Hepatocyte (in vitro differentiated cells): Measurements from ENCODE around the gene SLC38A2. TPM values are rescaled to one million over a fixed set of nuclear protein-coding genes. Genes with fewer than 3 reads are reported as not detected.

Experiments used
- DNase-seq: peaks from one replicate; pipeline ENCODE4 v3.0.0-alpha.2; 2016; ENCODE audit warnings: low spot score
- H2AFZ ChIP-seq: fragments of 200-600 bp; sonication (generic); 2 replicates; pipeline ENCODE4 v1.6.0; 2016; ENCODE audit warnings: antibody characterized with exemption, mild to moderate bottlenecking
- H3K27ac ChIP-seq: fragments of 200-600 bp; sonication (generic); 2 replicates; pipeline ENCODE4 v1.5.1; 2016; ENCODE audit warnings: mild to moderate bottlenecking
- H3K27me3 ChIP-seq: fragments of 200-600 bp; sonication (generic); 2 replicates; pipeline ENCODE4 v1.6.1; 2016
- H3K36me3 ChIP-seq: fragments of 200-600 bp; sonication (generic); replicated peaks from 2 replicates; pipeline ENCODE4 v1.5.1; 2016; ENCODE audit warnings: low read depth; ENCODE audit not compliant: insufficient read depth
- H3K4me1 ChIP-seq: fragments of 200-600 bp; sonication (generic); 2 replicates; pipeline ENCODE4 v1.5.1; 2016; ENCODE audit warnings: mild to moderate bottlenecking, moderate library complexity; ENCODE audit not compliant: insufficient read depth
- H3K4me2 ChIP-seq: fragments of 200-600 bp; sonication (generic); 2 replicates; pipeline ENCODE4 v1.6.0; 2016
- H3K4me3 ChIP-seq: fragments of 200-600 bp; sonication (generic); 2 replicates; pipeline ENCODE4 v1.5.1; 2016; ENCODE audit warnings: mild to moderate bottlenecking
- H3K79me2 ChIP-seq: fragments of 200-600 bp; sonication (generic); 2 replicates; pipeline ENCODE4 v1.6.0; 2017; ENCODE audit warnings: mild to moderate bottlenecking
- H3K9me2 ChIP-seq: fragments of 200-600 bp; sonication (generic); replicated peaks from 2 replicates; pipeline ENCODE4 v1.6.0; 2017; ENCODE audit warnings: mild to moderate bottlenecking; ENCODE audit not compliant: insufficient read depth
- H3K9me3 ChIP-seq: fragments of 200-600 bp; sonication (generic); 2 replicates; pipeline ENCODE4 v1.5.1; 2016; ENCODE audit warnings: low read depth, mild to moderate bottlenecking
- H4K20me1 ChIP-seq: fragments of 200-600 bp; sonication (generic); 2 replicates; pipeline ENCODE4 v1.6.0; 2016; ENCODE audit warnings: mild to moderate bottlenecking; ENCODE audit not compliant: insufficient read depth, poor library complexity, severe bottlenecking
- EZH2 ChIP-seq: fragments of 200-600 bp; sonication (generic); IDR thresholded peaks from 2 replicates; pipeline ENCODE4 v1.6.1; 2016; ENCODE audit warnings: antibody characterized with exemption, mild to moderate bottlenecking, borderline replicate concordance
- EZH2phosphoT487 ChIP-seq: fragments of 200-600 bp; sonication (generic); IDR thresholded peaks from one replicate; pipeline ENCODE4 v1.6.1; 2018; ENCODE audit warnings: antibody characterized with exemption, mild to moderate bottlenecking, low read depth, moderate library complexity; ENCODE audit not compliant: unreplicated experiment, severe bottlenecking
- WGBS: methylation state at CpG from one replicate; pipeline ENCODE4 v1.1.6; 2016; ENCODE audit warnings: low lambda C conversion rate; ENCODE audit errors: missing lambda C conversion rate; 5-methylcytosine and 5-hydroxymethylcytosine counted together
- polyA plus RNA-seq: library from polyadenylated mRNA; unstranded; fragments of >200 nt; fragmentation: Nextera tagmentation; extraction: Ambion mirVana; gene quantifications from 2 replicates; pipeline ENCODE4 v1.2.1, GENCODE V29; 2016
- total RNA-seq: library from RNA; depleted of rRNA; stranded (reverse); fragments of >200 nt; gene quantifications from 2 replicates; pipeline ENCODE4 v1.2.3, GENCODE V29; 2014
- TF ChIP-seq, protein P1 (sequence below): fragments of 200-600 bp; sonication (generic); IDR thresholded peaks from 2 replicates; pipeline ENCODE4 v1.5.1; 2016; ENCODE audit warnings: antibody characterized with exemption, mild to moderate bottlenecking; ENCODE audit not compliant: poor library complexity

SLC38A2 gene
- total and polyA plus RNA-seq, 2 experiments from 2014 or later = 139 to 373 TPM

GRCh38 chr12:46358791-46359666 lies 13.5 kb downstream of the SLC38A2 start:
- no peak overlapping the region for H3K4me3 ChIP-seq
- DNase-seq = no peak
- peaks cover 4% of the 10 kb centered on the region for H3K4me1 ChIP-seq
- H2AFZ ChIP-seq = no peak overlapping the region
- H4K20me1 ChIP-seq = peaks cover 58% of the 10 kb centered on the region
- H3K4me2 ChIP-seq = no peak overlapping the region
- H3K9me2 ChIP-seq = no peaks in the 10 kb centered on the region
- TF ChIP-seq EZH2 = no peak
- TF ChIP-seq, protein P1, sequence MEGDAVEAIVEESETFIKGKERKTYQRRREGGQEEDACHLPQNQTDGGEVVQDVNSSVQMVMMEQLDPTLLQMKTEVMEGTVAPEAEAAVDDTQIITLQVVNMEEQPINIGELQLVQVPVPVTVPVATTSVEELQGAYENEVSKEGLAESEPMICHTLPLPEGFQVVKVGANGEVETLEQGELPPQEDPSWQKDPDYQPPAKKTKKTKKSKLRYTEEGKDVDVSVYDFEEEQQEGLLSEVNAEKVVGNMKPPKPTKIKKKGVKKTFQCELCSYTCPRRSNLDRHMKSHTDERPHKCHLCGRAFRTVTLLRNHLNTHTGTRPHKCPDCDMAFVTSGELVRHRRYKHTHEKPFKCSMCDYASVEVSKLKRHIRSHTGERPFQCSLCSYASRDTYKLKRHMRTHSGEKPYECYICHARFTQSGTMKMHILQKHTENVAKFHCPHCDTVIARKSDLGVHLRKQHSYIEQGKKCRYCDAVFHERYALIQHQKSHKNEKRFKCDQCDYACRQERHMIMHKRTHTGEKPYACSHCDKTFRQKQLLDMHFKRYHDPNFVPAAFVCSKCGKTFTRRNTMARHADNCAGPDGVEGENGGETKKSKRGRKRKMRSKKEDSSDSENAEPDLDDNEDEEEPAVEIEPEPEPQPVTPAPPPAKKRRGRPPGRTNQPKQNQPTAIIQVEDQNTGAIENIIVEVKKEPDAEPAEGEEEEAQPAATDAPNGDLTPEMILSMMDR = no peak
- TF ChIP-seq EZH2phosphoT487 = no peak
- H3K9me3 ChIP-seq = no peaks in the 10 kb centered on the region
- WGBS = 95% methylated on average over 7 of the region's 7 CpGs
- H3K27ac ChIP-seq = peak overlapping the region; percentile 1
- no peaks in the 10 kb centered on the region for H3K27me3 ChIP-seq
- peaks cover 1% of the 10 kb centered on the region for H3K79me2 ChIP-seq
- H3K36me3 ChIP-seq = peaks cover 14% of the 10 kb centered on the region

DNA sequence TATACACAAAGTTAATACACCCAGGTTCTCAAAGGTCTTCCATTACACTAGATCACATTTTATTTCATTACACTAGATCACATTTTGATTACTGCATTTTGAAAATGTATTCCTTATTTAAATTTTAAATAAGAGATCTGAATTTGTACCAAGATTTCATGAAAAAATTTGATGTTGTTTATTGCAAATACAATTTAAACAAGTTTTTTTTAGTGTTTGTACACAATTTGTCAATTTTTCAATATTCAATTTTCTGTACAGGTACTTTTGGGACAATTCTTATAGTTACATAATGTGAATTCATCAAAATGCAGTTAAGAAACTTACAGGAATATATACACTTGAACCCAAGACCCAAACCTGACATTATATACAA lies 14.3 kb downstream of the SLC38A2 start:
- TF ChIP-seq, protein P1 = no peak
- TF ChIP-seq EZH2phosphoT487 (no peak), EZH2 (no peak)
- no peaks in the 10 kb centered on the region for H3K9me3 ChIP-seq
- no peak overlapping the region for H3K27ac ChIP-seq
- no peaks in the 10 kb centered on the region for H3K79me2 ChIP-seq
- peaks cover 51% of the 10 kb centered on the region for H4K20me1 ChIP-seq
- no peak for DNase-seq
- no peaks in the 10 kb centered on the region for H3K27me3 ChIP-seq
- H3K36me3 ChIP-seq = peaks cover 14% of the 10 kb centered on the region
- no peak overlapping the region for H2AFZ ChIP-seq
- H3K9me2 ChIP-seq = no peaks in the 10 kb centered on the region
- H3K4me2 ChIP-seq = no peak overlapping the region
- H3K4me3 ChIP-seq = no peak overlapping the region
- no peaks in the 10 kb centered on the region for H3K4me1 ChIP-seq

DNA sequence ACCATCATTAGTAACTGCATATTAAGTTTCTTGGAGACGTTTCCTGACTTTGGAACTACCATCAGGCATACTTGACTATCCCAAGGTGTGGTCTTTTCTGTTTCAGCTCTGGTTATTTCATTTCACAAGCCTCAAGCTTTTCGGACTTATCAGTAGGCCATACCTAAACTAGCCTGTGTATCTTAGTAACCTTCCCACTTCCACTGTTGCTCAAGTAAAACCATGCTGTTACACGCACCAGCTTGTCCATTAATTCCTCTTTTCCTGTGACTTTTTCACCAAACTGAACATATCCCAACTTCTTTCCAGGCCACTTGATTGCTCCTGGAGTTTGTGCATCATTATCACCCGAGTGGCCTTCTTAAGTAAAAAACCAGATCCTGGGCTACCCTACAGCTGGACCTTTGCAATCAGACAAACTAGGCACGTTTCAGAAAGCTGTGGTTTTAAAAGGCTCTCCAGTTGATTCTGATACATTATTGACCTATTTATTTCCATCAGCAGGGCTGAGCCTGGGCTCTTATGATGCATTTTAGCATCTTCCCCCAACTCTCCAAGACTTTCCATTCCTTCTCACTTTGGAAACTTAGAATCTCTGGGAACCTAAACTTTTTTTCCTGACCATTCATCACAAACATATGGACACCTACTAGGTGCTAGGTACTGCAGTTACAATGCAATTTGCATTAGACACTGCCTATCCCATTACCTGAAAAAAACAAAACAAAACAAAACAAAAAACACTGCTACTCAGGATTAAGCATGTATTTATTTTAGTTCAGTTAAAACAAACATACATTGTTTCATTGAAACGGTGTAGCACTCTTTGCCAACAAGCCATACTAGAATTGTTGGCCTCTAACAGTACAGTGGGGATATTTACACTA lies 14.9 kb downstream of the SLC38A2 start:
- no peak for DNase-seq
- peak overlapping the region; percentile 31 for H3K27ac ChIP-seq
- no peak overlapping the region for H3K4me3 ChIP-seq
- peaks cover 44% of the 10 kb centered on the region for H4K20me1 ChIP-seq
- H3K27me3 ChIP-seq = no peaks in the 10 kb centered on the region
- TF ChIP-seq EZH2phosphoT487 (no peak), EZH2 (no peak)
- TF ChIP-seq, protein P1 = no peak
- no peak overlapping the region for H2AFZ ChIP-seq
- H3K9me2 ChIP-seq = no peaks in the 10 kb centered on the region
- no peaks in the 10 kb centered on the region for H3K79me2 ChIP-seq
- no peak overlapping the region for H3K4me2 ChIP-seq
- WGBS = 25% methylated on average over 6 of the region's 6 CpGs
- peaks cover 14% of the 10 kb centered on the region for H3K36me3 ChIP-seq
- H3K9me3 ChIP-seq = no peaks in the 10 kb centered on the region
- no peaks in the 10 kb centered on the region for H3K4me1 ChIP-seq
